H1 (cell line): ENCODE data around the gene SUGT1. TPM values are rescaled to one million over a fixed set of nuclear protein-coding genes. Genes with fewer than 3 reads are reported as not detected.

Source experiments
- polyA plus RNA-seq, 7 experiments: library from polyadenylated mRNA; depleted of rRNA in 3 of 7; stranded (reverse) in 5 of 7; unstranded in 2 of 7; fragments of >200 nt in 5 of 7; fragments of 200-250 nt in 2 of 7; gene quantifications; 1 replicate in 5 of 7; 2 replicates in 1 of 7; 4 replicates in 1 of 7; pipeline versions ENCODE4 v1.2.1 to v1.2.3, GENCODE V29; 2011 to 2013; ENCODE audit warnings: missing spikeins in 2 of 7, mixed read lengths in 2 of 7
- total RNA-seq: library from RNA; stranded (reverse); fragmentation: NEBNext Ultra II Directional; extraction: Animal tissue kit (Norgen Biotek cat#: 25700); gene quantifications from 2 replicates; pipeline ENCODE4 v1.2.1, GENCODE V29; 2021

SUGT1 gene
- total and polyA plus RNA-seq, 2 of the 8 experiments (the other 6 are each of a cell fraction or from before 2014, with no cell fraction given), result 21.0 to 99.4 TPM

Other genes with a start within 250 kb of the SUGT1 start
- gene THSD1, start 246.7 kb upstream of the SUGT1 start, total RNA-seq, result 0.23 and 0.35 TPM in 2 replicates
- gene THSD1, start 246.7 kb upstream of the SUGT1 start, polyA plus RNA-seq (2011; rRNA removed), result 0.17 and 0.22 TPM in 2 replicates
- 19.8 and 22.5 TPM in 2 replicates for gene VPS36, start 202.2 kb upstream of the SUGT1 start, total RNA-seq
- gene VPS36, start 202.2 kb upstream of the SUGT1 start, polyA plus RNA-seq (2011; rRNA removed), result 8.8 and 14.1 TPM in 2 replicates
- 65.2 and 70.7 TPM in 2 replicates for gene CKAP2, start 197.4 kb upstream of the SUGT1 start, total RNA-seq
- 5.9 and 8.3 TPM in 2 replicates for gene CKAP2, start 197.4 kb upstream of the SUGT1 start, polyA plus RNA-seq (2011; rRNA removed)
- gene HNRNPA1L2, start 10.4 kb upstream of the SUGT1 start, total RNA-seq, result 7.3 and 8.9 TPM in 2 replicates
- gene HNRNPA1L2, start 10.4 kb upstream of the SUGT1 start, polyA plus RNA-seq (2011; rRNA removed), result 3.1 and 3.7 TPM in 2 replicates
- 113 and 122 TPM in 2 replicates for gene CNMD, start 87.0 kb downstream of the SUGT1 start, total RNA-seq
- 57.6 and 87.4 TPM in 2 replicates for gene CNMD, start 87.0 kb downstream of the SUGT1 start, polyA plus RNA-seq (2011; rRNA removed)
- 0.82 and 1.7 TPM in 2 replicates for gene PCDH8, start 195.8 kb downstream of the SUGT1 start, total RNA-seq
- gene PCDH8, start 195.8 kb downstream of the SUGT1 start, polyA plus RNA-seq (2011; rRNA removed), result 1.6 and 2.6 TPM in 2 replicates